HG02943 (cell line): ENCODE data around the gene FCHSD2.
"Not testable (repeated sequence)": the region's sequence is repeated elsewhere in the genome, so short reads cannot be mapped to it uniquely, and the experiment has no call there.

ENCODE experiments used
- ATAC-seq: cut with Tn5 transposase; IDR thresholded peaks from one replicate; pipeline ENCODE4 v1.9.1; 2021; ENCODE audit warnings: mild to moderate bottlenecking, low read depth, moderate library complexity; ENCODE audit not compliant: unreplicated experiment

Gene FCHSD2

GRCh38 chr11:73126804-73127480 is 15.2 kb downstream of the FCHSD2 start:
- no peak for ATAC-seq

- ATAC-seq: no peak
Observed at GRCh38 chr11:73124800-73125199, 17.3 kb downstream of the FCHSD2 start.

GRCh38 chr11:73123892-73124291 is 18.2 kb downstream of the FCHSD2 start:
- not testable (repeated sequence) for ATAC-seq

GRCh38 chr11:73121692-73122091 is 20.4 kb downstream of the FCHSD2 start:
- no peak for ATAC-seq

- no peak for ATAC-seq
Observed at GRCh38 chr11:73117071-73117470, 25.0 kb downstream of the FCHSD2 start.

GRCh38 chr11:73116636-73117035 is 25.5 kb downstream of the FCHSD2 start:
- ATAC-seq: no peak

- no peak for ATAC-seq
Observed at GRCh38 chr11:73114835-73115220, 27.3 kb downstream of the FCHSD2 start.

- ATAC-seq: no peak
Observed at GRCh38 chr11:73114110-73114834, 27.8 kb downstream of the FCHSD2 start.

GRCh38 chr11:73113426-73113825 is 28.7 kb downstream of the FCHSD2 start:
- ATAC-seq: no peak

GRCh38 chr11:73107597-73107996 is 34.5 kb downstream of the FCHSD2 start:
- no peak for ATAC-seq

- no peak for ATAC-seq
Observed at GRCh38 chr11:73106347-73106746, 35.8 kb downstream of the FCHSD2 start.

GRCh38 chr11:73100578-73100977 is 41.5 kb downstream of the FCHSD2 start:
- ATAC-seq: no peak

- ATAC-seq: no peak
Observed at GRCh38 chr11:73099512-73100266, 42.4 kb downstream of the FCHSD2 start.

- ATAC-seq: no peak
Observed at GRCh38 chr11:73095613-73096012, 46.5 kb downstream of the FCHSD2 start.

- ATAC-seq: no peak
Observed at GRCh38 chr11:73091521-73092305, 50.4 kb downstream of the FCHSD2 start.

- no peak for ATAC-seq
Observed at GRCh38 chr11:73087730-73088129, 54.4 kb downstream of the FCHSD2 start.

- no peak for ATAC-seq
Observed at GRCh38 chr11:73085189-73085875, 56.8 kb downstream of the FCHSD2 start.

GRCh38 chr11:73078631-73079030 is 63.5 kb downstream of the FCHSD2 start:
- ATAC-seq: no peak

- no peak for ATAC-seq
Observed at GRCh38 chr11:73077454-73077853, 64.7 kb downstream of the FCHSD2 start.

GRCh38 chr11:73074319-73074718 is 67.8 kb downstream of the FCHSD2 start:
- ATAC-seq: no peak
